Measurements from ENCODE around the gene FGD3. TPM values are rescaled to one million over a fixed set of nuclear protein-coding genes. Genes with fewer than 3 reads are reported as not detected.

Gene FGD3
- total RNA-seq, 1 experiment from 2014 or later = 89.0 TPM

GRCh38 chr9:92942688-92943616, 4.4 kb upstream of the FGD3 start:
- Histone ChIP-seq H2AFZ (no peak overlapping the region), H3K27me3 (ENCODE audit: insufficient read depth, low read depth) (no peaks in the 10 kb centered on the region), H4K20me1 (ENCODE audit: insufficient read depth) (no peaks in the 10 kb centered on the region), H3K4me3 (no peak overlapping the region), H3K79me2 (ENCODE audit: low read depth) (no peaks in the 10 kb centered on the region), H3K9me2 (ENCODE audit: insufficient read depth) (no peaks in the 10 kb centered on the region), H3K4me2 (no peak overlapping the region), H3K4me1 (replicated peaks; ENCODE audit: insufficient read depth) (peaks cover 7% of the 10 kb centered on the region; the same call in 1 of the 2 replicates), H3K36me3 (ENCODE audit: low read depth) (no peaks in the 10 kb centered on the region), H3F3A (ENCODE audit: insufficient read depth, low read depth) (no peaks in the 10 kb centered on the region), H3K27ac (no peak overlapping the region), H3K9me3 (ENCODE audit: insufficient read depth, low read depth) (no peaks in the 10 kb centered on the region)
- POLR2A ChIA-PET (ENCODE audit: unreplicated experiment) = interaction anchor here (0.6 kb wide), 1 partner anchor 47 kb away, joined by 18 read pairs; no protein-coding TSS in a partner anchor
- no TSS peak for BruUV-seq (replicated peaks)
- no peak for DNase-seq
- intact Hi-C loops (cut with micrococcal nuclease; ENCODE audit: unreplicated experiment) = no loop called here
- CTCF ChIA-PET = interaction anchor here (0.6 to 0.7 kb wide), 2 partner anchors 23 to 134 kb away, joined by 4 read pairs; no protein-coding TSS in a partner anchor
- TF ChIP-seq CTCF (conservative IDR thresholded peaks at IDR 0.05) = no peak
- no peak for TF ChIP-seq EZH2 (IDR thresholded peaks at IDR 0.05; ENCODE audit: low read depth)

GRCh38 chr9:92944921-92945320, 2.4 kb upstream of the FGD3 start:
- no peak overlapping the region for H3K4me2 ChIP-seq
- ChIA-PET CTCF (no interaction called here), POLR2A (ENCODE audit: unreplicated experiment) (no interaction called here)
- no peak overlapping the region for H3K27ac ChIP-seq
- intact Hi-C loops (cut with micrococcal nuclease; ENCODE audit: unreplicated experiment) = no loop called here
- no peaks in the 10 kb centered on the region for H3K27me3 ChIP-seq (ENCODE audit: insufficient read depth, low read depth)
- H3K9me3 ChIP-seq (ENCODE audit: insufficient read depth, low read depth) = no peaks in the 10 kb centered on the region
- peaks cover 9% of the 10 kb centered on the region; the same call in 1 of the 2 replicates for H3K4me1 ChIP-seq (replicated peaks; ENCODE audit: insufficient read depth)
- TF ChIP-seq CTCF (conservative IDR thresholded peaks at IDR 0.05) (no peak), EZH2 (IDR thresholded peaks at IDR 0.05; ENCODE audit: low read depth) (no peak)
- no peaks in the 10 kb centered on the region for H3K9me2 ChIP-seq (ENCODE audit: insufficient read depth)
- no peaks in the 10 kb centered on the region for H3K36me3 ChIP-seq (ENCODE audit: low read depth)
- no peaks in the 10 kb centered on the region for H4K20me1 ChIP-seq (ENCODE audit: insufficient read depth)
- H2AFZ ChIP-seq = no peak overlapping the region
- no TSS peak for BruUV-seq (replicated peaks)
- H3K79me2 ChIP-seq (ENCODE audit: low read depth) = no peaks in the 10 kb centered on the region
- DNase-seq = no peak
- no peak overlapping the region for H3K4me3 ChIP-seq
- no peaks in the 10 kb centered on the region for H3F3A ChIP-seq (ENCODE audit: insufficient read depth, low read depth)

GRCh38 chr9:92945796-92946195, 1.5 kb upstream of the FGD3 start:
- no peaks in the 10 kb centered on the region for H3K9me3 ChIP-seq (ENCODE audit: insufficient read depth, low read depth)
- peaks cover 9% of the 10 kb centered on the region; the same call in 1 of the 2 replicates for H3K4me1 ChIP-seq (replicated peaks; ENCODE audit: insufficient read depth)
- CTCF ChIA-PET = no interaction called here
- TF ChIP-seq CTCF (conservative IDR thresholded peaks at IDR 0.05) (no peak), EZH2 (IDR thresholded peaks at IDR 0.05; ENCODE audit: low read depth) (no peak)
- DNase-seq = no peak
- BruUV-seq (replicated peaks) = no TSS peak
- intact Hi-C loops (cut with micrococcal nuclease; ENCODE audit: unreplicated experiment) = no loop called here
- no peaks in the 10 kb centered on the region for H3K36me3 ChIP-seq (ENCODE audit: low read depth)
- no peaks in the 10 kb centered on the region for H3F3A ChIP-seq (ENCODE audit: insufficient read depth, low read depth)
- no peak overlapping the region for H2AFZ ChIP-seq
- H3K9me2 ChIP-seq (ENCODE audit: insufficient read depth) = no peaks in the 10 kb centered on the region
- POLR2A ChIA-PET (ENCODE audit: unreplicated experiment) = no interaction called here
- H3K27ac ChIP-seq = no peak overlapping the region
- H3K4me2 ChIP-seq = no peak overlapping the region
- no peaks in the 10 kb centered on the region for H3K79me2 ChIP-seq (ENCODE audit: low read depth)
- H4K20me1 ChIP-seq (ENCODE audit: insufficient read depth) = no peaks in the 10 kb centered on the region
- no peak overlapping the region for H3K4me3 ChIP-seq
- no peaks in the 10 kb centered on the region for H3K27me3 ChIP-seq (ENCODE audit: insufficient read depth, low read depth)
